ENCODE results near the gene SASH1. TPM values are rescaled to one million over a fixed set of nuclear protein-coding genes. Genes with fewer than 3 reads are reported as not detected.

Gene SASH1
- total and polyA plus RNA-seq, 2 of the 8 experiments (the other 6 are each of a cell fraction or from before 2014, with no cell fraction given) = 6.0 to 20.2 TPM

GRCh38 chr6:148464319-148465010 lies 121.8 kb downstream of the SASH1 start (continued):
- TF ChIP-seq CBX8 (IDR thresholded peaks at IDR 0.05; ENCODE audit: borderline replicate concordance, low read depth, low read length) = no peak
- TF ChIP-seq POU5F1 (IDR thresholded peaks at IDR 0.05; ENCODE audit: low read depth, low read length) = no peak
- TF ChIP-seq RAD21 (IDR thresholded peaks at IDR 0.05 in 1 of 2, conservative IDR thresholded peaks at IDR 0.05 in 1 of 2; ENCODE audit: low read depth in 2 of 2, low read length in 2 of 2) = peak; percentile 91 to 93
- TF ChIP-seq SIN3A (conservative IDR thresholded peaks at IDR 0.05 in 1 of 2, IDR thresholded peaks at IDR 0.05 in 1 of 2; ENCODE audit: low read depth in 1 of 2, low read length in 2 of 2) = no peak

Data from H1 (cell line).